SK-N-SH (cell line): ENCODE results near the gene CFAP74.

Experiments
- CHD2 ChIP-seq: fragments of 150-350 bp; IDR thresholded peaks from 2 replicates; pipeline ENCODE4 v1.6.1; 2018; ENCODE audit warnings: low read length; ENCODE audit not compliant: partially characterized antibody
- CTCF ChIP-seq: fragments of 200-600 bp; sonication (generic); IDR thresholded peaks from 2 replicates; pipeline ENCODE4 v1.6.1; 2017; ENCODE audit warnings: antibody characterized with exemption, mild to moderate bottlenecking, moderate library complexity
- EP300 ChIP-seq, 2 experiments: IDR thresholded peaks; 2 replicates each; pipeline versions ENCODE4 v1.4.0 to v1.6.1; 2012; ENCODE audit warnings: borderline replicate concordance in 1 of 2, low read depth in 1 of 2, low read length in 1 of 2
- EZH2phosphoT487 ChIP-seq: fragments of 200-600 bp; sonication (generic); IDR thresholded peaks from 2 replicates; pipeline ENCODE4 v1.6.1; 2017; ENCODE audit warnings: low read depth, mixed run types, mild to moderate bottlenecking, antibody characterized with exemption, moderate library complexity, borderline replicate concordance
- FOSL2 ChIP-seq: IDR thresholded peaks from 2 replicates; pipeline ENCODE4 v1.4.0; 2012; ENCODE audit warnings: low read depth, mild to moderate bottlenecking, moderate library complexity, borderline replicate concordance
- FOXJ3 ChIP-seq: sonication (generic); formaldehyde crosslinking; IDR thresholded peaks from 2 replicates; pipeline ENCODE4 v1.5.1; 2020; ENCODE audit warnings: mild to moderate bottlenecking, missing genetic modification reagents
- GABPA ChIP-seq: IDR thresholded peaks from 2 replicates; pipeline ENCODE4 v1.4.0; 2012; ENCODE audit warnings: low read depth, mild to moderate bottlenecking
- NFIC ChIP-seq: IDR thresholded peaks from 2 replicates; pipeline ENCODE4 v1.4.0; 2012; ENCODE audit warnings: borderline replicate concordance
- RAD21 ChIP-seq: IDR thresholded peaks from 2 replicates; pipeline ENCODE4 v1.6.1; 2012; ENCODE audit warnings: mild to moderate bottlenecking, low read length
- REST ChIP-seq: IDR thresholded peaks from 2 replicates; pipeline ENCODE4 v1.6.1; 2012; ENCODE audit warnings: mild to moderate bottlenecking, low read depth, low read length, moderate library complexity
- SIN3A ChIP-seq: IDR thresholded peaks from 2 replicates; pipeline ENCODE4 v1.6.1; 2012; ENCODE audit warnings: low read depth, mild to moderate bottlenecking, low read length, moderate library complexity, borderline replicate concordance
- TAF1 ChIP-seq: IDR thresholded peaks from 2 replicates; pipeline ENCODE4 v1.6.1; 2012; ENCODE audit warnings: low read depth, mild to moderate bottlenecking, low read length, moderate library complexity, borderline replicate concordance
- USF2 ChIP-seq: fragments of 150-350 bp; IDR thresholded peaks from 2 replicates; pipeline ENCODE4 v1.6.1; 2017; ENCODE audit warnings: antibody characterized with exemption, low read length, low read depth, borderline replicate concordance
- YY1 ChIP-seq: IDR thresholded peaks from 2 replicates; pipeline ENCODE4 v1.4.0; 2012; ENCODE audit warnings: low read depth, mild to moderate bottlenecking

- no peak for TF ChIP-seq YY1
- TF ChIP-seq USF2 = no peak
- no peak for TF ChIP-seq FOXJ3 (CRISPR knock-in tag)
- TF ChIP-seq CTCF = peak; percentile 15; the same call in 1 of the 2 replicates
- TF ChIP-seq REST = no peak
- no peak for TF ChIP-seq TAF1
- no peak for TF ChIP-seq GABPA
- TF ChIP-seq CHD2 = no peak
- no peak for TF ChIP-seq FOSL2
- no peak for TF ChIP-seq EP300 (IDR thresholded peaks at IDR 0.05; ENCODE audit: borderline replicate concordance in 1 of 2, low read depth in 1 of 2, low read length in 1 of 2)
- TF ChIP-seq NFIC = no peak
- TF ChIP-seq EZH2phosphoT487 = no peak
- TF ChIP-seq SIN3A = no peak
- TF ChIP-seq RAD21 = no peak
Measured at GRCh38 chr1:1954831-1955441, 48.6 kb downstream of the CFAP74 start.
